Esophagus muscularis mucosa (tissue), 4 donors: ENCODE data around the gene MT1H. TPM values are rescaled to one million over a fixed set of nuclear protein-coding genes. Genes with fewer than 3 reads are reported as not detected.
A peak's percentile ranks its signal among the peaks of the same experiment; 100 is the strongest.

Experiments
- DNase-seq: peaks from one replicate; pipeline ENCODE4 v3.0.0-alpha.2; 2017; ENCODE audit errors: extremely low spot score
- H3K27ac ChIP-seq, 4 donors: fragments of 200-600 bp; sonication (generic); replicated peaks in 1 of 4; 1 replicate in 3 of 4; 2 replicates in 1 of 4; pipeline ENCODE4 v1.5.1; 2016 to 2019; ENCODE audit warnings: mild to moderate bottlenecking in 1 of 4
- H3K27me3 ChIP-seq, 4 donors: fragments of 200-600 bp; sonication (generic); one replicate each; pipeline versions ENCODE4 v1.5.1 to v1.6.0; 2016 to 2019
- H3K36me3 ChIP-seq, 4 donors: fragments of 200-600 bp; sonication (generic); one replicate each; pipeline ENCODE4 v1.5.1; 2016 to 2019
- H3K4me1 ChIP-seq, 4 donors: fragments of 200-600 bp; sonication (generic); one replicate each; pipeline ENCODE4 v1.5.1; 2016 to 2019
- H3K4me3 ChIP-seq, 4 donors: fragments of 200-600 bp; sonication (generic); 1 replicate in 2 of 4; 2 replicates in 2 of 4; pipeline ENCODE4 v1.5.1; 2016 to 2019; ENCODE audit warnings: mild to moderate bottlenecking in 4 of 4, moderate library complexity in 1 of 4
- H3K9me3 ChIP-seq, 4 donors: fragments of 200-600 bp; sonication (generic); 1 replicate in 3 of 4; 2 replicates in 1 of 4; pipeline ENCODE4 v1.5.1; 2016 to 2019
- EP300 ChIP-seq: sonication (generic); formaldehyde crosslinking; IDR thresholded peaks from one replicate; pipeline ENCODE4 v1.6.1; 2017; ENCODE audit warnings: antibody characterized with exemption
- POLR2A ChIP-seq: fragments of 450-650 bp; IDR thresholded peaks from one replicate; pipeline ENCODE4 v1.6.1; 2017; ENCODE audit warnings: antibody characterized with exemption, moderate library complexity, mild to moderate bottlenecking, low read depth
- POLR2AphosphoS5 ChIP-seq, 2 donors: sonication (generic); formaldehyde crosslinking; IDR thresholded peaks; one replicate each; pipeline ENCODE4 v1.6.1; 2017; ENCODE audit warnings: antibody characterized with exemption in 2 of 2
- WGBS: methylation state at CpG from one replicate; pipeline ENCODE4 v1.1.5; 2018; 5-methylcytosine and 5-hydroxymethylcytosine counted together
- intact Hi-C: fragments of 100-400 bp; cut with DNase I; formaldehyde crosslinking; loops from one replicate; pipeline ENCODE4 v1.15.1; 2023
- total RNA-seq, 4 donors: library from RNA; depleted of rRNA; stranded (reverse); fragments of >200 nt; gene quantifications; one replicate each; pipeline versions ENCODE4 v1.1.0 to v1.2.1, GENCODE V29; 2016
- TF ChIP-seq, protein P1 (sequence below), 3 experiments: fragments of 200-600 bp in 2 of 3; fragments of 450-650 bp in 1 of 3; sonication (generic) in 2 of 3; IDR thresholded peaks; one replicate each; pipeline ENCODE4 v1.5.1; 2017 to 2019; ENCODE audit warnings: antibody characterized with exemption in 3 of 3, mild to moderate bottlenecking in 2 of 3, moderate library complexity in 1 of 3

Gene MT1H
- total RNA-seq, 4 donors from 2014 or later: not detected

DNA sequence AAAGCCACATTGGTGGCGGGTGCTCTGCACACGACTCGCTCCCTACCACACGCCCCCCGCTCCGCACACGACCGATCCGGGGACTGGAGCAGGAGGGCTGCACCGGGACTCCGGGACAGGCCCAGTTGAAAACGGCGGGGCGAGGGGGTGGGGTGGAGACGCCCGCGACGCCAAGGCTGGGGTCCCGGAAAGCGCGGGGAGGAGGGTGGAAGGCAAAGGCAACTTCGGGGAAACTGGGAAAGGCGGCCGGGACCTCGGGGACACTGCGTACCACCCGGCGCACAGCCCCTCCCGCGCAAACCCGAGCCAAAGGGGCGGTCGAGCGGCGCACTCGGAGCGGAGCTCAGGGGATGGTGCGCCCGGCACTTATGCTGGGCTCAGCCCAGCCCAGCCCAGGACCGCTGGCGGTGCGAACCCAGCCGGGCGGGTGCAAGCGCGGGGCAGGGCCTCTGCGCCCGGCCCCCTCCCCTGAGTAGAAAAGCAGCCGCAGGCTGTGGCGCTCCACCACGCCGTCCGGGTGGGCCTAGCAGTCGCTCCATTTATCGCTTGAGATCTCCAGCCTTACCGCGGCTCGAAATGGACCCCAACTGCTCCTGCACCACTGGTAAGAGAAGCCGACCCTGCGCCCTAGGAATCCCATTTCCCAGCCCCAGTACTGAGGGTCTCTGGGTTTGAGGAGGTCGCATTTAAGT, 37.3 kb upstream of the MT1H start, which contains the start of gene MT1M:
TSS of gene MT1M (plus strand) at position 504 of the 692 bp plus-strand sequence. CDS start at position 577, 73 bp downstream.
- no peak for DNase-seq
- Histone ChIP-seq H3K4me1 (peaks cover 6 to 52% (median 37%) of the 10 kb centered on the region in 4 donors), H3K4me3 (peak within 1 kb of the TSS; percentile 57 to 66 (median 60)), H3K27ac (peak within 1 kb of the TSS; percentile 67 to 82 (median 74)), H3K36me3 (no peaks in the 10 kb centered on the region), H3K27me3 (peaks cover 0 to 51% (median 13%) of the 10 kb centered on the region in 4 donors), H3K9me3 (no peaks in the 10 kb centered on the region)
- 12% methylated on average over 26 of the region's 61 CpGs for WGBS
- TF ChIP-seq POLR2AphosphoS5 (IDR thresholded peaks at IDR 0.05): peak; percentile 72 to 85
- peak; percentile 95 for TF ChIP-seq EP300
- TF ChIP-seq POLR2A: peak; percentile 39
- TF ChIP-seq, protein P1, sequence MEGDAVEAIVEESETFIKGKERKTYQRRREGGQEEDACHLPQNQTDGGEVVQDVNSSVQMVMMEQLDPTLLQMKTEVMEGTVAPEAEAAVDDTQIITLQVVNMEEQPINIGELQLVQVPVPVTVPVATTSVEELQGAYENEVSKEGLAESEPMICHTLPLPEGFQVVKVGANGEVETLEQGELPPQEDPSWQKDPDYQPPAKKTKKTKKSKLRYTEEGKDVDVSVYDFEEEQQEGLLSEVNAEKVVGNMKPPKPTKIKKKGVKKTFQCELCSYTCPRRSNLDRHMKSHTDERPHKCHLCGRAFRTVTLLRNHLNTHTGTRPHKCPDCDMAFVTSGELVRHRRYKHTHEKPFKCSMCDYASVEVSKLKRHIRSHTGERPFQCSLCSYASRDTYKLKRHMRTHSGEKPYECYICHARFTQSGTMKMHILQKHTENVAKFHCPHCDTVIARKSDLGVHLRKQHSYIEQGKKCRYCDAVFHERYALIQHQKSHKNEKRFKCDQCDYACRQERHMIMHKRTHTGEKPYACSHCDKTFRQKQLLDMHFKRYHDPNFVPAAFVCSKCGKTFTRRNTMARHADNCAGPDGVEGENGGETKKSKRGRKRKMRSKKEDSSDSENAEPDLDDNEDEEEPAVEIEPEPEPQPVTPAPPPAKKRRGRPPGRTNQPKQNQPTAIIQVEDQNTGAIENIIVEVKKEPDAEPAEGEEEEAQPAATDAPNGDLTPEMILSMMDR (IDR thresholded peaks at IDR 0.05): no peak
- intact Hi-C loops: no loop called here

DNA sequence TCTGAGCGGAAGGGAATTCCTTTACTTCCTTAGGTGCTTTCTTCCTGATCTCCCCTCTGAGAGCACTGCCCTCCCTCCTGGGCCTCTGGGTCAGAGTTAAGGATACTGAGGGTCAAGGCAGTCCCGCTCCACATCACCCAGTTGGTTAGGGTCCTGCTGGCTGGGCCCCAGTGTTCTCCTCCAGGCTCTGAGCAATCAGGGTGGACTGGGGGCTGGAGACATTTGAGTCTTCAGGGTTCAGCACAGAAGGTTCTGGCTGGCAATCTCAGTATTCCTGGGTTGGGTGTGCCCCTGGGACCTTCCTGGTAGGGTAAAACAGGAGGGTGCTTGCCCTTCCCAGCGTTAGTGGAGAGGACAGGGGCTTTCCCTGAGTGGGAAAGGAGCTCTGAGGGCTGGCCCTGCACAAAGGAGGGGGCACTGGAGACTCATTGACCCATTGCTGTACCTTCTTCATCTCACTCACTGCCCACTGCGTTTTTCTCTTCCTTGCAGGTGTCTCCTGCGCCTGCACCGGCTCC, 36.7 kb upstream of the MT1H start:
- Histone ChIP-seq H3K27ac (peak overlapping the region; percentile 67 to 82 (median 74)), H3K27me3 (peaks cover 0 to 57% (median 16%) of the 10 kb centered on the region in 4 donors), H3K4me1 (peaks cover 6 to 51% (median 37%) of the 10 kb centered on the region in 4 donors), H3K9me3 (no peaks in the 10 kb centered on the region), H3K36me3 (no peaks in the 10 kb centered on the region), H3K4me3 (peak overlapping the region; percentile 57 to 66 (median 60))
- WGBS: 62% methylated on average over 5 of the region's 6 CpGs
- DNase-seq: no peak
- TF ChIP-seq, protein P1 (IDR thresholded peaks at IDR 0.05): no peak
- TF ChIP-seq POLR2A (no peak), POLR2AphosphoS5 (IDR thresholded peaks at IDR 0.05) (no peak)
- intact Hi-C loops: no loop called here

DNA sequence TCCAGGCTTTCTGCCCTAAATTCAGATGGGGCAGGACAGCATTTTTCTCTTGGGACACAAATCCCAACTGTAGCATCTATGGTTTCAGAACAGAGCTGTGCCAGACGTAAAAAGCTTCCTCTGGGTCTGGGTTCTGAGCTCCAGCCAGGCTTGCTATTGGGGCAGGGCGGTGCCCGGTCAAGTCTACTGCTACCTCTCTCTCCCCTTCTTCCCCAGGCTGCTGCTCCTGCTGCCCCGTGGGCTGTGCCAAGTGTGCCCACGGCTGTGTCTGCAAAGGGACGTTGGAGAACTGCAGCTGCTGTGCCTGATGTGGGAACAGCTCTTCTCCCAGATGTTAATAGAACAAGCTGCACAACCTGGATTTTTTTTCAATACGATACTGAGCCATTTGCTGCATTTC, 36.1 kb upstream of the MT1H start:
- Histone ChIP-seq H3K9me3 (no peaks in the 10 kb centered on the region), H3K4me3 (peak overlapping the region; percentile 57 to 66 (median 60)), H3K36me3 (no peaks in the 10 kb centered on the region), H3K27ac (peak overlapping the region in 3 of 4 donors; percentile 67 to 82 (median 78)), H3K4me1 (peaks cover 10 to 56% (median 44%) of the 10 kb centered on the region in 4 donors), H3K27me3 (peaks cover 0 to 63% (median 18%) of the 10 kb centered on the region in 4 donors)
- intact Hi-C loops: no loop called here
- TF ChIP-seq, protein P1 (IDR thresholded peaks at IDR 0.05): no peak
- no peak for TF ChIP-seq POLR2AphosphoS5 (IDR thresholded peaks at IDR 0.05)
- TF ChIP-seq EP300: no peak
- no peak for TF ChIP-seq POLR2A
- 74% methylated on average over 7 of the region's 7 CpGs for WGBS
- DNase-seq: no peak

DNA sequence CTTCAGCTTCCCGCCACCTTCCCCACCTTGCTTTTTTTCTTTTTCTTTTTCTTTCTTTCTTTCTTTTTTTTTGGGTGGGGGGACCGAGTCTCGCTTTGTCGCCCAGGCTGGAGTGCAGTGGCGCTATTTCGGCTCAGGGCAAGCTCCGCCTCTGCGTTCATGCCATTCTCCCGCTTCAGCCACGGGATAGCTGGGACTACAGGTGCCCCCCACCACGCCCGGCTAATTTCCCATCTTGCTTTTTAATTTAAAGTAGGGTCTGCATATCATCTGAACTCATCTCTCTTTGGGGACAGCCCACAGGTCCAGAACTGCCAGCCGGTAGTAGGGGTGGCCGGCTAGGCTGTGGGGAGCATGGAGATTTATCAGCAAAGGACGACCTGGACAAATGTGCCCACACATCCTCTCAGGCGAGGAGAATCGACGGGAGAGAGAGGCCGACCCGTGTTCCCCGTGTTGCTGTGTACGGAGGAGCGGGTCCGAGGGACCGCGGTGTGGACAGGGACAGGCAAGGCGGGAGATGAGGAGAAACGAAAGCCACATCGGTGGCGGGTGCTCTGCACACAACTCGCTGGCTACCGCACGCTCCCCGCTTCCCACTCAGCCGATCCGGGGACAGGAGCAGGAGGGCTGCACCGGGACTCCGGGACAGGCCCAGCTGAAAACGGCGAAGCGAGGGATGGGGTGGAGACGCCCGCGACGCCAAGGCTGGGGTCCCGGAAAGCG, 34.7 kb upstream of the MT1H start:
- H3K4me1 ChIP-seq: peaks cover 18 to 61% (median 52%) of the 10 kb centered on the region in 4 donors
- no peak overlapping the region for H3K27ac ChIP-seq
- H3K27me3 ChIP-seq: peaks cover 0 to 76% (median 20%) of the 10 kb centered on the region in 4 donors
- DNase-seq: no peak
- H3K9me3 ChIP-seq: no peaks in the 10 kb centered on the region
- H3K36me3 ChIP-seq: no peaks in the 10 kb centered on the region
- TF ChIP-seq EP300 (no peak), POLR2A (no peak), POLR2AphosphoS5 (IDR thresholded peaks at IDR 0.05) (no peak)
- TF ChIP-seq, protein P1 (IDR thresholded peaks at IDR 0.05): no peak
- intact Hi-C loops: loop anchor here (5.0 kb wide), 1 partner anchor 47 kb away; the partner anchor contains the start of gene MT1X
- H3K4me3 ChIP-seq: peak overlapping the region; percentile 22 to 66 (median 46)
- 29% methylated on average over 41 of the region's 47 CpGs for WGBS
